ENCODE data around the gene TMC7. TPM values are rescaled to one million over a fixed set of nuclear protein-coding genes. Genes with fewer than 3 reads are reported as not detected.
A peak's percentile ranks its signal among the peaks of the same experiment; 100 is the strongest.
"Not testable (repeated sequence)": the region's sequence is repeated elsewhere in the genome, so short reads cannot be mapped to it uniquely, and the experiment has no call there.

The TMC7 gene
- total and polyA plus RNA-seq, 4 donors, result 3.1 to 6.9 (median 6.1) TPM

GRCh38 chr16:18969855-18970240 lies 13.9 kb upstream of the TMC7 start:
- Histone ChIP-seq H3K9me3 (ENCODE audit: control insufficient read depth, insufficient read depth, low read length) (no peaks in the 10 kb centered on the region), H3K27me3 (ENCODE audit: control insufficient read depth, insufficient read depth, low read length) (no peaks in the 10 kb centered on the region), H3K4me1 (ENCODE audit: control insufficient read depth, insufficient read depth, low read length) (no peaks in the 10 kb centered on the region), H3K4me3 (ENCODE audit: low read depth, low read length) (no peak overlapping the region), H3K27ac (ENCODE audit: low read depth, low read length) (no peak overlapping the region), H3K36me3 (ENCODE audit: control insufficient read depth, insufficient read depth, low read length) (no peaks in the 10 kb centered on the region)
- DNase-seq (ENCODE audit: low read depth in 4 of 6, low spot score in 6 of 6), result no peak
- WGBS (ENCODE audit: insufficient coverage), result no CpG with 5 or more reads among the region's 4 CpGs

DNA sequence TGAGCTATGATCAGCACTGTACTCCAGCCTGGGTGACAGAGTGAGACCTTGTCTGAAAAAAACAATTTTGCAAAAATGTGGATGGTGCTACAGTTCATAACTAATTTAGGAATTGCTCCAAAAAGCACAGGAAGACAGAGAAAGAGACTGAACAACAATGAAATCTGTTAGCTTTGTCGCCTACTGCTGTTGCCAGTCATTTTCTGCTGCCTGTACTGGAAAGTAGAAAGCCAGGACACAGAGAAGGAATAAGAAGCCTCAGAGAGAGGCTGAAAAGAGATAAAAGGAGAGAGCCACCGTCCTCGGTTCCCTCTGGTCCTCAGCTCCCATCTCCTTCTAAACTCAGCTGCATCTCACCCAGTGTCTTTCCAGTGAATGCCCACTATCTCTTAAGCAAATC lies 8.6 kb upstream of the TMC7 start:
- Histone ChIP-seq H3K27me3 (ENCODE audit: control insufficient read depth, insufficient read depth, low read length) (peaks cover 3% of the 10 kb centered on the region), H3K36me3 (ENCODE audit: control insufficient read depth, insufficient read depth, low read length) (no peaks in the 10 kb centered on the region), H3K27ac (ENCODE audit: low read depth, low read length) (no peak overlapping the region), H3K4me3 (ENCODE audit: low read depth, low read length) (no peak overlapping the region), H3K4me1 (ENCODE audit: control insufficient read depth, insufficient read depth, low read length) (no peaks in the 10 kb centered on the region), H3K9me3 (ENCODE audit: control insufficient read depth, insufficient read depth, low read length) (no peaks in the 10 kb centered on the region)
- DNase-seq (ENCODE audit: low read depth in 4 of 6, low spot score in 6 of 6), result no peak
- 83% methylated on average over 1 of the region's 3 CpGs for WGBS (ENCODE audit: insufficient coverage)

DNA sequence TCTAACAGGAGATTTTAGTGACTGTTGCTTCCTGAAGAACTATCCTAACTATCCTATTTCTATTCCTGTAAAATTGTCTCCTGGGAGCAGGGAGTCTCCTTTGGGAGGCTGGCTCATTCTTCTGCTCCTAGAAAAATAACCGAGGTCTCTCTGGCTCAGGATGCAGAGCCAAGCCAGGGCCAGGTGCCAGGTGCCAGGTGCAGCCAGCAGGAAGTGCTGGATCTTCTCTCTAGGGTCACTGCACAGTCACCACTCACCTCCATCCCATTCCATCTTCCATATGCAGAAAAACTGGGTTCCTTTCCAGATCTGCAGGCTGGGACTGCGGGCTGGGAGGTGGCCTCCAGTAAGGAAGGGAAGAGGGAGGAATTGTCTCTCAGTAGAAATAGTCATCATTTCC lies 3.8 kb upstream of the TMC7 start:
- 70% methylated on average over 1 of the region's 2 CpGs for WGBS (ENCODE audit: insufficient coverage)
- H3K27ac ChIP-seq (ENCODE audit: low read depth, low read length), result no peak overlapping the region
- H3K36me3 ChIP-seq (ENCODE audit: control insufficient read depth, insufficient read depth, low read length), result no peaks in the 10 kb centered on the region
- DNase-seq (ENCODE audit: low read depth in 4 of 6, low spot score in 6 of 6), result no peak
- peaks cover 4% of the 10 kb centered on the region for H3K4me1 ChIP-seq (ENCODE audit: control insufficient read depth, insufficient read depth, low read length)
- no peaks in the 10 kb centered on the region for H3K9me3 ChIP-seq (ENCODE audit: control insufficient read depth, insufficient read depth, low read length)
- H3K27me3 ChIP-seq (ENCODE audit: control insufficient read depth, insufficient read depth, low read length), result peaks cover 3% of the 10 kb centered on the region
- no peak overlapping the region for H3K4me3 ChIP-seq (ENCODE audit: low read depth, low read length)

GRCh38 chr16:18984435-18985005 lies 786 bp downstream of the TMC7 start:
- H3K9me3 ChIP-seq (ENCODE audit: control insufficient read depth, insufficient read depth, low read length), result no peaks in the 10 kb centered on the region
- no peak overlapping the region for H3K27ac ChIP-seq (ENCODE audit: low read depth, low read length)
- H3K4me1 ChIP-seq (ENCODE audit: control insufficient read depth, insufficient read depth, low read length), result peaks cover 4% of the 10 kb centered on the region
- WGBS (ENCODE audit: insufficient coverage), result 100% methylated on average over 1 of the region's 11 CpGs
- DNase-seq (ENCODE audit: low read depth in 4 of 6, low spot score in 6 of 6), result no peak
- peak overlapping the region; percentile 37 for H3K4me3 ChIP-seq (ENCODE audit: low read depth, low read length)
- no peaks in the 10 kb centered on the region for H3K36me3 ChIP-seq (ENCODE audit: control insufficient read depth, insufficient read depth, low read length)
- no peaks in the 10 kb centered on the region for H3K27me3 ChIP-seq (ENCODE audit: control insufficient read depth, insufficient read depth, low read length)

GRCh38 chr16:18985256-18985655 lies 1.5 kb downstream of the TMC7 start:
- H3K4me3 ChIP-seq (ENCODE audit: low read depth, low read length); H3K9me3 ChIP-seq (ENCODE audit: control insufficient read depth, insufficient read depth, low read length); H3K36me3 ChIP-seq (ENCODE audit: control insufficient read depth, insufficient read depth, low read length); H3K27me3 ChIP-seq (ENCODE audit: control insufficient read depth, insufficient read depth, low read length); H3K27ac ChIP-seq (ENCODE audit: low read depth, low read length); DNase-seq (ENCODE audit: low read depth in 4 of 6, low spot score in 6 of 6); H3K4me1 ChIP-seq (ENCODE audit: control insufficient read depth, insufficient read depth, low read length): not testable (repeated sequence)
- WGBS (ENCODE audit: insufficient coverage), result no CpG with 5 or more reads among the region's 1 CpG

DNA sequence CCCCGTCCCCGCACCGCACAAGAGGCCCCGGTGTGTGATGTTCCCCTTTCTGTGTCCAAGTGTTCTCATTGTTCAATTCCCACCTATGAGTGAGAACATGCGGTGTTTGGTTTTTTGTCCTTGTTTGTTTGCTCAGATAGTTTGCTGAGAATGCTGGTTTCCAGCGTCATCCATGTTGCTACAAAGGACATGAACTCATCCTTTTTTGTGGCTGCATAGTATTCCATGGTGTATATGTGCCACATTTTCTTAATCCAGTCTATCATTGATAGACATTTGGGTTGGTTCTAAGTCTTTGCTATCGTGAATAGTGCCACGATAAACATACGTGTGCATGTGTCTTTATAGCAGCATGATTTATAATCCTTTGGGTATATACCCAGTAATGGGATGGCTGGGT lies 8.0 kb downstream of the TMC7 start:
- H3K9me3 ChIP-seq (ENCODE audit: control insufficient read depth, insufficient read depth, low read length); H3K4me1 ChIP-seq (ENCODE audit: control insufficient read depth, insufficient read depth, low read length); H3K27me3 ChIP-seq (ENCODE audit: control insufficient read depth, insufficient read depth, low read length); H3K36me3 ChIP-seq (ENCODE audit: control insufficient read depth, insufficient read depth, low read length); DNase-seq (ENCODE audit: low read depth in 4 of 6, low spot score in 6 of 6); H3K27ac ChIP-seq (ENCODE audit: low read depth, low read length); H3K4me3 ChIP-seq (ENCODE audit: low read depth, low read length): not testable (repeated sequence)
- WGBS (ENCODE audit: insufficient coverage), result 92% methylated on average over 4 of the region's 9 CpGs

- not testable (repeated sequence) for H3K36me3 ChIP-seq (ENCODE audit: control insufficient read depth, insufficient read depth, low read length); DNase-seq (ENCODE audit: low read depth in 4 of 6, low spot score in 6 of 6); H3K4me3 ChIP-seq (ENCODE audit: low read depth, low read length); H3K27ac ChIP-seq (ENCODE audit: low read depth, low read length); H3K27me3 ChIP-seq (ENCODE audit: control insufficient read depth, insufficient read depth, low read length); H3K9me3 ChIP-seq (ENCODE audit: control insufficient read depth, insufficient read depth, low read length); H3K4me1 ChIP-seq (ENCODE audit: control insufficient read depth, insufficient read depth, low read length)
- 83% methylated on average over 1 of the region's 3 CpGs for WGBS (ENCODE audit: insufficient coverage)
Measured at GRCh38 chr16:18993531-18993930, 9.8 kb downstream of the TMC7 start.

DNA sequence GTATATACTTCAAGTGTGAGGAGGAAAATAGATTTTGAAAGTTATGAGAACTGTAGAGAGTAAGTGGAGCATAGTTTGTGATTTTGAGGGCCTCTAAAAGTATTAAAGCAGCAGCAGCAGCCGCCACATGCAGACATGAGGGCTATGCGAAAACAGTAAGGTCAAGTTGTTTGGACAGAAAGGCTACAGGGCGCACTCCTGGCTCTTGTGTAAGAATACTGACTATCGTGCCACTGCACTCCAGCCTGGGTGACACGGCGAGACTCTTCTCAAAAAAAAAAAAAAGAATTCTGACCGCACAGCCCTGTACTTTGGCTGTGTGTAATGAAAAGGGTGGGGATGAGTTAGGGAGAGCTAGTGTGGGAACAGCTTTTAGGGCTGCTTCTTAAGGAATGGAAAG lies 10.4 kb downstream of the TMC7 start:
- H3K36me3 ChIP-seq (ENCODE audit: control insufficient read depth, insufficient read depth, low read length); H3K27ac ChIP-seq (ENCODE audit: low read depth, low read length); H3K4me3 ChIP-seq (ENCODE audit: low read depth, low read length); H3K9me3 ChIP-seq (ENCODE audit: control insufficient read depth, insufficient read depth, low read length); DNase-seq (ENCODE audit: low read depth in 4 of 6, low spot score in 6 of 6); H3K4me1 ChIP-seq (ENCODE audit: control insufficient read depth, insufficient read depth, low read length); H3K27me3 ChIP-seq (ENCODE audit: control insufficient read depth, insufficient read depth, low read length): not testable (repeated sequence)
- 94% methylated on average over 3 of the region's 7 CpGs for WGBS (ENCODE audit: insufficient coverage)

DNA sequence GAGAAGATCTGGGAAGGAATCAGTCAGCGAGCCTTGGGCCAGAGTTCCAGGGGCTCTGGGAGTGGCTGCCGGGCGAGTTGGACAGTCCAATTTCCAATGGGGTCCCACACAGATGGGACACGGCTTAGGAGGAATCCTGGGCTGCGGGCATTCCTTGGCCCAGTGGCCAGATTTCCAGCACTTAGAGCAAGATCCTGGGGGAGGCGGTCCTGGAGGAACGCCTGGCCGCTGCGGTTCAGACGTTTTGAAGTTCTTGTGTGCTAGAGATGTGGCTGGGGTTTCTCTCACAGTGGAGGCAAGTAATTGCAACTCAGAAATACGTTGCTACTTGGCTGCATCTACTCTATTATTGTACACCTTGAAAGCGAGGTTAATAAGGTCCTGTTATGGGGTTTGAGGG lies 11.7 kb downstream of the TMC7 start:
- 96% methylated on average over 7 of the region's 12 CpGs for WGBS (ENCODE audit: insufficient coverage)
- not testable (repeated sequence) for H3K9me3 ChIP-seq (ENCODE audit: control insufficient read depth, insufficient read depth, low read length); H3K4me1 ChIP-seq (ENCODE audit: control insufficient read depth, insufficient read depth, low read length); H3K27me3 ChIP-seq (ENCODE audit: control insufficient read depth, insufficient read depth, low read length); H3K27ac ChIP-seq (ENCODE audit: low read depth, low read length); DNase-seq (ENCODE audit: low read depth in 4 of 6, low spot score in 6 of 6); H3K36me3 ChIP-seq (ENCODE audit: control insufficient read depth, insufficient read depth, low read length); H3K4me3 ChIP-seq (ENCODE audit: low read depth, low read length)

GRCh38 chr16:18996536-18996935 lies 12.8 kb downstream of the TMC7 start:
- H3K9me3 ChIP-seq (ENCODE audit: control insufficient read depth, insufficient read depth, low read length); H3K4me1 ChIP-seq (ENCODE audit: control insufficient read depth, insufficient read depth, low read length); H3K27me3 ChIP-seq (ENCODE audit: control insufficient read depth, insufficient read depth, low read length); H3K27ac ChIP-seq (ENCODE audit: low read depth, low read length); H3K4me3 ChIP-seq (ENCODE audit: low read depth, low read length); DNase-seq (ENCODE audit: low read depth in 4 of 6, low spot score in 6 of 6); H3K36me3 ChIP-seq (ENCODE audit: control insufficient read depth, insufficient read depth, low read length): not testable (repeated sequence)
- 81% methylated on average over 9 of the region's 9 CpGs for WGBS (ENCODE audit: insufficient coverage)
